HL-60 (cell line): ENCODE data around the gene KIF3C.

Source experiments
- GABPA ChIP-seq: IDR thresholded peaks from 2 replicates; pipeline ENCODE4 v1.6.1; 2012; ENCODE audit warnings: low read depth
- POLR2AphosphoS5 ChIP-seq: IDR thresholded peaks from 2 replicates; pipeline ENCODE4 v1.6.1; 2012; ENCODE audit warnings: low read depth
- TF ChIP-seq, protein P1 (sequence below): IDR thresholded peaks from one replicate; pipeline ENCODE4 v1.5.1; 2011; ENCODE audit warnings: low read length, control low read depth, inconsistent platforms; ENCODE audit not compliant: insufficient read depth
- TF ChIP-seq, protein P2 (sequence below): IDR thresholded peaks from 2 replicates; pipeline ENCODE4 v1.6.1; 2012; ENCODE audit warnings: low read depth; ENCODE audit not compliant: insufficient replicate concordance

DNA sequence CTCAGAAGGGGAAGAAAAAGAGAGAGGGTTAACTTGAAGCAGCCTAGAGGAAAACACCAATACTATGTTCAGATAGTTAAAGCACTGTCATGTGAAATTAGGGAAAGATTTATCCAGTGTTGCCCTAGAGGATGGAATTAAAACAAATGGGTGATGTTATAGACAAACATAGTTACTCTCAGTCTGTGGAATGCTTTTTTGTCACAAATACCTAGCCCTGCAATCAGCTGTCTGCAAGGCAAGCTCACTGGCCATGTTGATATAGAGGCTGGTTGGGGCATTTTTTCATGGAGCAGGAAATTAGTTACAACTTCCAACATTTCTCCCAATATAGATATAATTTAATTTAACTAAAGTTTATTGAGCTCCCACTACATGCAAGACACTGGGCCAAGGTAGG is 43.2 kb upstream of the KIF3C start:
- TF ChIP-seq POLR2AphosphoS5 (no peak), GABPA (no peak)
- TF ChIP-seq, protein P1, sequence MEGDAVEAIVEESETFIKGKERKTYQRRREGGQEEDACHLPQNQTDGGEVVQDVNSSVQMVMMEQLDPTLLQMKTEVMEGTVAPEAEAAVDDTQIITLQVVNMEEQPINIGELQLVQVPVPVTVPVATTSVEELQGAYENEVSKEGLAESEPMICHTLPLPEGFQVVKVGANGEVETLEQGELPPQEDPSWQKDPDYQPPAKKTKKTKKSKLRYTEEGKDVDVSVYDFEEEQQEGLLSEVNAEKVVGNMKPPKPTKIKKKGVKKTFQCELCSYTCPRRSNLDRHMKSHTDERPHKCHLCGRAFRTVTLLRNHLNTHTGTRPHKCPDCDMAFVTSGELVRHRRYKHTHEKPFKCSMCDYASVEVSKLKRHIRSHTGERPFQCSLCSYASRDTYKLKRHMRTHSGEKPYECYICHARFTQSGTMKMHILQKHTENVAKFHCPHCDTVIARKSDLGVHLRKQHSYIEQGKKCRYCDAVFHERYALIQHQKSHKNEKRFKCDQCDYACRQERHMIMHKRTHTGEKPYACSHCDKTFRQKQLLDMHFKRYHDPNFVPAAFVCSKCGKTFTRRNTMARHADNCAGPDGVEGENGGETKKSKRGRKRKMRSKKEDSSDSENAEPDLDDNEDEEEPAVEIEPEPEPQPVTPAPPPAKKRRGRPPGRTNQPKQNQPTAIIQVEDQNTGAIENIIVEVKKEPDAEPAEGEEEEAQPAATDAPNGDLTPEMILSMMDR: no peak
- TF ChIP-seq, protein P2, sequence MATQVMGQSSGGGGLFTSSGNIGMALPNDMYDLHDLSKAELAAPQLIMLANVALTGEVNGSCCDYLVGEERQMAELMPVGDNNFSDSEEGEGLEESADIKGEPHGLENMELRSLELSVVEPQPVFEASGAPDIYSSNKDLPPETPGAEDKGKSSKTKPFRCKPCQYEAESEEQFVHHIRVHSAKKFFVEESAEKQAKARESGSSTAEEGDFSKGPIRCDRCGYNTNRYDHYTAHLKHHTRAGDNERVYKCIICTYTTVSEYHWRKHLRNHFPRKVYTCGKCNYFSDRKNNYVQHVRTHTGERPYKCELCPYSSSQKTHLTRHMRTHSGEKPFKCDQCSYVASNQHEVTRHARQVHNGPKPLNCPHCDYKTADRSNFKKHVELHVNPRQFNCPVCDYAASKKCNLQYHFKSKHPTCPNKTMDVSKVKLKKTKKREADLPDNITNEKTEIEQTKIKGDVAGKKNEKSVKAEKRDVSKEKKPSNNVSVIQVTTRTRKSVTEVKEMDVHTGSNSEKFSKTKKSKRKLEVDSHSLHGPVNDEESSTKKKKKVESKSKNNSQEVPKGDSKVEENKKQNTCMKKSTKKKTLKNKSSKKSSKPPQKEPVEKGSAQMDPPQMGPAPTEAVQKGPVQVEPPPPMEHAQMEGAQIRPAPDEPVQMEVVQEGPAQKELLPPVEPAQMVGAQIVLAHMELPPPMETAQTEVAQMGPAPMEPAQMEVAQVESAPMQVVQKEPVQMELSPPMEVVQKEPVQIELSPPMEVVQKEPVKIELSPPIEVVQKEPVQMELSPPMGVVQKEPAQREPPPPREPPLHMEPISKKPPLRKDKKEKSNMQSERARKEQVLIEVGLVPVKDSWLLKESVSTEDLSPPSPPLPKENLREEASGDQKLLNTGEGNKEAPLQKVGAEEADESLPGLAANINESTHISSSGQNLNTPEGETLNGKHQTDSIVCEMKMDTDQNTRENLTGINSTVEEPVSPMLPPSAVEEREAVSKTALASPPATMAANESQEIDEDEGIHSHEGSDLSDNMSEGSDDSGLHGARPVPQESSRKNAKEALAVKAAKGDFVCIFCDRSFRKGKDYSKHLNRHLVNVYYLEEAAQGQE: no peak
